ENCODE results near the gene TBXAS1.

The TBXAS1 gene

GRCh38 chr7:139875821-139876241 lies 46.8 kb downstream of the TBXAS1 start:
- ChIA-PET CTCF (no interaction called here), POLR2A (no interaction called here)
- TF ChIP-seq CTCF (IDR thresholded peaks at IDR 0.05; ENCODE audit: insufficient read depth, low read length, missing control alignments), result no peak
- no peak for DNase-seq (ENCODE audit: low read depth, low spot score)
- H3K4me3 ChIP-seq (ENCODE audit: low read depth, low read length), result no peak overlapping the region

GRCh38 chr7:139876622-139877283 lies 47.7 kb downstream of the TBXAS1 start:
- ChIA-PET POLR2A (no interaction called here), CTCF (no interaction called here)
- H3K4me3 ChIP-seq (ENCODE audit: low read depth, low read length), result no peak overlapping the region
- TF ChIP-seq CTCF (IDR thresholded peaks at IDR 0.05; ENCODE audit: insufficient read depth, low read length, missing control alignments), result no peak
- DNase-seq (ENCODE audit: low read depth, low spot score), result no peak

- TF ChIP-seq CTCF (IDR thresholded peaks at IDR 0.05; ENCODE audit: insufficient read depth, low read length, missing control alignments), result no peak
- POLR2A ChIA-PET, result no interaction called here
- no peak overlapping the region for H3K4me3 ChIP-seq (ENCODE audit: low read depth, low read length)
- DNase-seq (ENCODE audit: low read depth, low spot score), result no peak
- CTCF ChIA-PET, result no interaction called here
Observed at GRCh38 chr7:139883814-139884213, 54.8 kb downstream of the TBXAS1 start.

GRCh38 chr7:139884441-139884840 lies 55.4 kb downstream of the TBXAS1 start:
- ChIA-PET CTCF (no interaction called here), POLR2A (no interaction called here)
- DNase-seq (ENCODE audit: low read depth, low spot score), result no peak
- no peak overlapping the region for H3K4me3 ChIP-seq (ENCODE audit: low read depth, low read length)
- TF ChIP-seq CTCF (IDR thresholded peaks at IDR 0.05; ENCODE audit: insufficient read depth, low read length, missing control alignments), result no peak

GRCh38 chr7:139885511-139885910 lies 56.4 kb downstream of the TBXAS1 start:
- CTCF ChIA-PET, result interaction anchor here (0.9 kb wide), 1 partner anchor 30 kb away, joined by 3 read pairs; no protein-coding TSS in a partner anchor

GRCh38 chr7:139886206-139886605 lies 57.1 kb downstream of the TBXAS1 start:
- POLR2A ChIA-PET, result no interaction called here
- no peak overlapping the region for H3K4me3 ChIP-seq (ENCODE audit: low read depth, low read length)
- DNase-seq (ENCODE audit: low read depth, low spot score), result no peak
- CTCF ChIA-PET, result no interaction called here
- TF ChIP-seq CTCF (IDR thresholded peaks at IDR 0.05; ENCODE audit: insufficient read depth, low read length, missing control alignments), result no peak

More at GRCh38 chr7:139885511-139885910, 56.4 kb downstream of the TBXAS1 start:
- POLR2A ChIA-PET, result no interaction called here
- no peak for DNase-seq (ENCODE audit: low read depth, low spot score)
- TF ChIP-seq CTCF (IDR thresholded peaks at IDR 0.05; ENCODE audit: insufficient read depth, low read length, missing control alignments), result no peak
- no peak overlapping the region for H3K4me3 ChIP-seq (ENCODE audit: low read depth, low read length)
